ENCODE measurements around the gene CDK14.
A peak's percentile ranks its signal among the peaks of the same experiment; 100 is the strongest.

GRCh38 chr7:91034459-91035368 is 438.6 kb downstream of the CDK14 start:
- TF ChIP-seq CTCF (IDR thresholded peaks at IDR 0.05; ENCODE audit: low read length) (peak; percentile 66), EZH2phosphoT487 (IDR thresholded peaks at IDR 0.05; ENCODE audit: low read length) (no peak)
